GM12875 (cell line): Measurements from ENCODE around the gene FIGNL2.

Experiments used
- H3K4me3 ChIP-seq: one replicate; pipeline ENCODE4 v1.5.1; 2011; ENCODE audit warnings: low read depth, low read length, control low read depth
- CTCF ChIP-seq: IDR thresholded peaks from 2 replicates; pipeline ENCODE4 v1.5.1; 2011; ENCODE audit warnings: low read depth, mild to moderate bottlenecking, control low read depth, inconsistent platforms, low read length, moderate library complexity, borderline replicate concordance; ENCODE audit not compliant: insufficient read depth

FIGNL2 gene

GRCh38 chr12:51884676-51885229, 36.2 kb upstream of the FIGNL2 start:
- no peak for TF ChIP-seq CTCF
- no peak overlapping the region for H3K4me3 ChIP-seq

- no peak for TF ChIP-seq CTCF
- no peak overlapping the region for H3K4me3 ChIP-seq
Observed at GRCh38 chr12:51883998-51884675, 35.6 kb upstream of the FIGNL2 start.

GRCh38 chr12:51883295-51883694, 34.8 kb upstream of the FIGNL2 start:
- TF ChIP-seq CTCF, result no peak
- H3K4me3 ChIP-seq, result no peak overlapping the region

GRCh38 chr12:51879102-51879501, 30.6 kb upstream of the FIGNL2 start:
- no peak for TF ChIP-seq CTCF
- H3K4me3 ChIP-seq, result no peak overlapping the region

- no peak for TF ChIP-seq CTCF
- no peak overlapping the region for H3K4me3 ChIP-seq
Observed at GRCh38 chr12:51874486-51874885, 26.0 kb upstream of the FIGNL2 start.

- TF ChIP-seq CTCF, result no peak
- H3K4me3 ChIP-seq, result no peak overlapping the region
Observed at GRCh38 chr12:51874000-51874399, 25.5 kb upstream of the FIGNL2 start.

- H3K4me3 ChIP-seq, result no peak overlapping the region
- TF ChIP-seq CTCF, result no peak
Observed at GRCh38 chr12:51873251-51873994, 24.9 kb upstream of the FIGNL2 start.
